HG03457 (cell line): ENCODE results near the gene TTI1.

Experiments used
- ATAC-seq: cut with Tn5 transposase; IDR thresholded peaks from one replicate; pipeline ENCODE4 v1.9.1; 2021; ENCODE audit warnings: moderate number of reproducible peaks; ENCODE audit not compliant: unreplicated experiment

TTI1 gene

GRCh38 chr20:38033330-38034107 lies at the start of gene TTI1, which contains the start of gene RPRD1B:
TSS of gene TTI1 (minus strand) at chr20:38033456. CDS start at chr20:38013816, 19,640 bp downstream.
TSS of gene RPRD1B (plus strand) at chr20:38033746. CDS start at chr20:38033948, 202 bp downstream.
- ATAC-seq = peak; percentile 47

GRCh38 chr20:38082894-38083293 lies 49.6 kb upstream of the TTI1 start:
- no peak for ATAC-seq

DNA sequence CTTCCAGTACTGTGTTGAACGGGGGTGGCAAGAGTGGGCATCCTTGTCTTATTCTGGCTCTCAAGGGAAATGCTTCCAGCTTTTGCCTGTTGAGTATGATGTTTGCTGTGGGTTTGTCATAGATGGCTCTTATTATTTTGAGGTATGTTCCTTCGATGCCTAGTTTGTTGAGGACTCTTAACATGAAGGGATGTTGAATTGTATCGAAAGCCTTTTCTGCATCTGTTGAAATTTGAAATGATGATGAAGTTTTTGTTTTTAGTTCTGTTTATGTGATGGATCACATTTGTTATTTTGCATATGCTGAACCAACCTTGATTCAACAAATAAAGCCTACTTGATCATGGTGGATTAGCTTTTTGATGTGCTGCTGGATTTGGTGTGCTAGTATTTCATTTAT lies 48.3 kb upstream of the TTI1 start:
- no peak for ATAC-seq

GRCh38 chr20:38079353-38079752 lies 46.1 kb upstream of the TTI1 start:
- no peak for ATAC-seq

DNA sequence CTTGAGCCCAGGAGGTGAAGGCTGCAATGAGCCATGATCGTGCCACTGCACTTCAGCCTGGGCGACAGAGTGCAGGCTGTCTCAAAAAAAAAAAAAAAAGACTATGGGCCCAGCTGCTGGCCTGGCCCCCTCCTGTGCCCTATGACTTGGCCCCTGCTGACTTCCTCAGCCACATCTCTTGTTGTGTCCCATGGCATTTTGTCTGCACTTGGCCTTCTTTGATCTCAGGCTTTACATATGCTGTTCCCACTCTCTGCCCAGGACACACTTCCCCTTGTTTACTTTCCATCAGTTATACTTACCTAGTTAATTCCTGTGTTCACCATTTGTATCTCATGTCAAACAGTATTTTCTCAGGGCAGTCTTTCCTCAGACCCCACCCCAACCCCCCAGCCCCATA lies 44.8 kb upstream of the TTI1 start:
- ATAC-seq = no peak

GRCh38 chr20:38076548-38076947 lies 43.3 kb upstream of the TTI1 start:
- no peak for ATAC-seq

GRCh38 chr20:38075161-38075998 lies 42.1 kb upstream of the TTI1 start:
- no peak for ATAC-seq

DNA sequence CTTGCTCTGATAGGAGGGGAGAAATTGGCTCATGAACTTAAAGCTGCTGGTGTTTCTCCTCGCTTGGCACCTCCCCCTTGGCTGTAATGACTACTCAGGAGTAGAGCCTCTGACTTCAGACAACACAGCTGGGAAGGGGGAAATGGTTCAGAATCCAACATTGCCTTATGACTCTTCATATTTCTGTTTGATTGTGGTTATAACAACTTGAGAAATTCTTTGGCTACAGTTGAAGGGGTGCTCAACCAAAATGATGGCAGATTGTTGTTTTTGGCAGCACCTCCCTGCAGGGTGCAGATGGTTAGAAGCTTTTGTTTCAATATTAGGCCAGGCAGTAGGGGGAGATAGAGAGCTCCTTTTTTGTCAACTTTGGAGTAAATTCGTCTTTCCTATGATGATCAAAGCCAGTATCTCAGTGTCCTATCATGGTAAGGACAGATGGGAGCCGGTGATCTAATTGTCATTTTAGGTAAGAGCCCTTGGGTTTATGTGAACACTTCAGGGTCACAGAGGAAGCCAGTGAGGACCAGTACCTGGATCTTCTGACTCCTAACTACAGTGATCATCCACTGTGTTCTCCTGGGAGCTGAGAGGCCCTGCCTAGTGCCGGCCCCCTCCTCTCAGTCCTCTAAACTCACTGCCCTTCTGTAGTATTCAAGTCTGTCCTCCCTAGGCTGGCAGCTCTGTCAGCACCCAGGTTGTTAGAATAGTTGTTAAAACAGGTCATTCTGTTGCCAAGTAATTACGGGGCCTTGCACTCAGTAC lies 40.2 kb upstream of the TTI1 start:
- ATAC-seq = no peak

DNA sequence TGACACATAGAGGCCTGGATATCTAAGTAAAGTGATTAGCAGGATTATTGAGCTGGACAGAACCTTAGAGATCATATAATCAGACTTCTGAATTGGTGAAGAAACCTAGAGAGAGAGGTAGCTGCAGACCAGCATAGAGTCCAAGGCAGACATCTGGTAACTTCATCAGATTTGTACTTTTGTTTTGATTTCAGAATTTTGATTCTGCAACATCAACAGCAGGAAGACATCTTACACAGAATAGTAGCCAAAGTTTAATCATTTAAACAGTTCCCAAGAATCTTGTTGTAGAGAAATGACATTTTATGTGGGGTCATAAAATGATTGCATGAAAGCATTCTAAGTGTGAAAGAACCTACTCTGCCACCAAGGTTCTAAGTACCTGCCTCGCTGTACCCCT lies 39.6 kb upstream of the TTI1 start:
- ATAC-seq = no peak

GRCh38 chr20:38067717-38068365 lies 34.6 kb upstream of the TTI1 start:
- ATAC-seq = no peak

- ATAC-seq = no peak
These were observed 33.9 kb upstream of the TTI1 start for GRCh38 chr20:38066969-38067716.

DNA sequence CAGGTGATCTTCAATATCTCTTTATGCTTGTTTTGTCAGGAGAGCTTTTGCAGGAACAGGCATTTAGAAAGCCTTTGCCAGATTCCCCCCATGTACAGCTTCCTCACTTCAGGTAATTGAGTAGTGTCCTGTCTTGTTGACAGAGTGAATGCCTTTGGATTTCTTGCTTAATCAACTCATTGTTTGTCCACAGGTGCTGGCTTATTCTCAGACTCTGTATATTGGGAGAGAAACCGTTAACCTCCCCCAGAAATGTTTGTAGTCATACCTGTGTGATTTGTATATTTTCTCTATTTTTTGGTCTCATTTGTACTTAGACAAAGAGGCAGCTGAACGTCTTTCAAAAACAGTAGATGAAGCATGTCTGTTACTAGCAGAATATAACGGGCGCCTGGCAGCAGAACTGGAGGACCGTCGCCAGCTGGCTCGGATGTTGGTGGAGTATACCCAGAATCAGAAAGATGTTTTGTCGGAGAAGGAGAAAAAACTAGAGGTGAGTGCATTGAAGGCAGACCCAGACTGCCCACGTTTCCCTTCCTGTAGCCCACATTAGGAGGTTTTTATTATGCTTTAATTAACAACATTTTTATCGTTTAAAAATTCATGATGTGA lies 32.6 kb upstream of the TTI1 start:
- no peak for ATAC-seq

DNA sequence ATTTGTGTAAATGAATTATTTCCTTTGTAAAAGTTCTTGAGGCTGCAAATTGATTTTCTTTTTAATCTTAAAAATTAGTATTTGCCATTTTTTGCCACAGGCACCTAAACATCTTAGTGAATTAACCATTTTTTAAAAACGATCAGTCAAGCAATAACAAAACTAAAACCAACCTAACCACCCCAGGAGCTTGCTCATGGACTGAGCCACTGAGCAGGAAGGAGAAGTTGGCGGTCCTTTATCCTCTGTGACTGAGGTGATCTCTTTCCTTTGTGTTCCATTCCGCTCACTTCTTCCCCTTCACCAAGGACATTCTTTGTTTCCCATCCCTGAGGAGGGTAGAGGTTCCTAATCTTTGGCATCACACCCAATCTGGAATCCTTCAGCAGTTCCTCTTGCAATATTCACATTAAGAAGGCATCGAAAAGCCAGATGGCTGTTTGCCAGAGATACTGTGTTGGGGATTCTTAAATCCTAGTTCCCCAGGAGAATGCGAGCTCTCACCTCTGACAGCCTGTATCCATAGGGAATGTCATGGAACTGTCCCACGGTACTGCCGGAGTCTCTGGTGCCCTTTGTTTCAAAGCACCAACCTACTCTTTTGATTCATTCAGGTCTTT lies 30.8 kb upstream of the TTI1 start:
- no peak for ATAC-seq

DNA sequence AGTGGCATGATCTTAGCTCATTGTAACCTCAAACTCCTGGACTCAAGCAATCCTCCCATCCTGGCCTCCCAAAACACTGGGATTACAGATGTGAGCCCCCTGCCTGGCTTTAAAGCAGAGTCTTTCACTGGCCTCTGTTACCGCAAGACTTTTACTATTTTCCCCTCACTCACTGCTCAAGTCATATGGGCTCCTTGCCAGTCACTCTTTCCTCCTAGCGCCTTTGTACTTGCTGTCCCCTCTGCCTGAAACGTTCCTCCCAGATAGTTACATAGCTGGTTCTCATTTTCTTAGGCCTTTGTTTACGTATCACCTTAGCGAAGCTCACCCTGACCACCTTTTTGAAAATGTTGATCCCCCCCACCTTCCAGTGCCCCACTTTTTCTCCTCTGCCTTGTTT lies 29.6 kb upstream of the TTI1 start:
- ATAC-seq = no peak

DNA sequence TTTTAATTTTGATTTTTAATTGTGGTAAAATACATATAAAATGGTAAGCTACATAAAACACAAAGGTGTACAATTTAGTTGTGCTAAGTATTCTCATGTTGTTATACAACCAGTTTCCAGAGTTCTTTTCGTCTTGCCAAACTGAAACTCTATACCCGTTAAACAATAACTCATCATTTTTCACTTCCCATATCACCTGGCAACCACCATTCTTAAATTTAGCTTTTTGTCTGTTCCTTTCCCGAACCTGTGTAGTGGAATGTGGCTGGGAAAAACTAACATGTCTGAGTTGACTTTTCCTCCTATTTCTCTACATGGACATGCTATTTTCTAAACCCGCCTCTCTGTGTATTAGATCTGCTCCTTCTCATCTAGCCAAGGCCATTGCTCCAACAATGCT lies 27.9 kb upstream of the TTI1 start:
- no peak for ATAC-seq

GRCh38 chr20:38060536-38060935 lies 27.3 kb upstream of the TTI1 start:
- no peak for ATAC-seq

DNA sequence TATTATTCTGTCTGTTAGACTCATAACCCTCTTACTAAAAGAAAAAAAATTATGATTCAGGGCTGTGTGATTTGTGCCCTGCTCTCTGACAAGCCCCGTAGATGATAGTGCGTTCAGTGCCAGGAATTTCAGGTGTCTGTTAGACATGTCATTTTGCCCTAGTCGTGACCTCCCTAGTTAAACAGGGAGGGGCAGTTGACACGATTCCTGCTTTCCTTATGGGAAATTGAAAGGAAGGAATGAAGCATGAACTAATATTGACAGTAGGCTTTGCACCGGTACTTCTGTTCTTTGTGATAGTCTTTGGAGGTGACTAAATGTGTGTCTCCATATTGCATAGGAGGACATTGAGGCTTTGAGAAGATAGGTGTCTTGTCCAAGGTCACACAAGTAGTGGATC lies 26.6 kb upstream of the TTI1 start:
- no peak for ATAC-seq

GRCh38 chr20:38057351-38057972 lies 24.2 kb upstream of the TTI1 start:
- ATAC-seq = no peak

DNA sequence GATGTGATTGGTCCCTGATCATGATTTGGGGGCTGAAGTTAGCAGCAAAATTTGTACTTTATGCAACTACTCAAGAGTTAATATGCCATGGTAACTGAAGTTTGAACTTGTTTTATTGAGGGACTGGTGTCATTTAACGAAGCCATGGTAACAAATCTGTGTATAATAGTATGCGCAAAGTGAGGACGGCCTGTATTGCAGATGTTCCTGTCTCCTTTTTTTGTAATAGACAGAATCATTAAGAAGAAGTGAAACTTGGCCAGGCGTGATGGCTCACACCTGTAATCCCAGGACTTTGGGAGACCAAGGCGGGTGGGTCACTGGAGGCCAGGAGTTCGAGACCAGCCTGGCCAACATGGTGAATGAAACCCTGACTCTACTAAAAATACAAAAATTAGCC lies 22.6 kb upstream of the TTI1 start:
- ATAC-seq = no peak
